HG03196 (cell line): ENCODE results near the gene STUM.

ENCODE experiments used
- ATAC-seq: cut with Tn5 transposase; IDR thresholded peaks from one replicate; pipeline ENCODE4 v1.9.1; 2021; ENCODE audit not compliant: unreplicated experiment

STUM gene

DNA sequence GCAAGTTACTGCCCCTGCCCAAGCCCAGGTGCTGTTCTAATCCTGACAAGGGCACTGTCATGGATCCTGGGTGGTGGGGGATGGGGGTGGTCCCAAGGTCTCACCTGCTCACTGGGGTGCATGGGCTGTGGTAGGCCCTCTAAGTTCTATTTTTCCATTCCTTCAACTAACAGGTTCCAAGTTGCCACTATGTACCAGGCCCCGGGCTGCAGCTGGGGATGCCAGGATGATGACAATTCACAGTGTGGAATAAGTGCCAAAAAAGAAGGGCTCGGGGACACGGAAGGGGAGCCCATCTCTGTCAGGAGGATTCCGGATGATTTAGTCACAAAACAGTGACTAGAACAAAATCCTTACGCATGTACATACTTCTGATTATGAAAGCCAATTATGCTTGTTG lies 76.0 kb downstream of the STUM start:
- no peak for ATAC-seq

DNA sequence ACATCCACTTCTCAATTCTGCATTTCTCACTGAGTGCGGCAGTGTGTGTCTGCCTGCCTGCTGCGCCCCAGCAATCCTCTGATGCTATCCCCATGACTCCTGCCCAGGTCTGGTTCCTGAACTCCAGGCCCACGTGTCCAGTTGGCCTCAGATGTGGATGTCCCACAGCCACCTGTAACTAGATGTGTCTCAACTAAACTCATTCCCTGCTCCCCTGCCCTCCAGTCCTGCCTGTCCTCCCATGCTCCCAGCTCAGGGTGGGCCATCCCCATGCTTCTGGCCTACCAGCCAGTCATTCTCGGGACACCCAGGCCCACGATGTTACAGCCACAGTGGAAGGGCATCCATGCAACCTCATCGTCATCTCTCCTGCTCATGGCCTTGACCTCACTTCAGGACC lies 76.8 kb downstream of the STUM start:
- no peak for ATAC-seq

DNA sequence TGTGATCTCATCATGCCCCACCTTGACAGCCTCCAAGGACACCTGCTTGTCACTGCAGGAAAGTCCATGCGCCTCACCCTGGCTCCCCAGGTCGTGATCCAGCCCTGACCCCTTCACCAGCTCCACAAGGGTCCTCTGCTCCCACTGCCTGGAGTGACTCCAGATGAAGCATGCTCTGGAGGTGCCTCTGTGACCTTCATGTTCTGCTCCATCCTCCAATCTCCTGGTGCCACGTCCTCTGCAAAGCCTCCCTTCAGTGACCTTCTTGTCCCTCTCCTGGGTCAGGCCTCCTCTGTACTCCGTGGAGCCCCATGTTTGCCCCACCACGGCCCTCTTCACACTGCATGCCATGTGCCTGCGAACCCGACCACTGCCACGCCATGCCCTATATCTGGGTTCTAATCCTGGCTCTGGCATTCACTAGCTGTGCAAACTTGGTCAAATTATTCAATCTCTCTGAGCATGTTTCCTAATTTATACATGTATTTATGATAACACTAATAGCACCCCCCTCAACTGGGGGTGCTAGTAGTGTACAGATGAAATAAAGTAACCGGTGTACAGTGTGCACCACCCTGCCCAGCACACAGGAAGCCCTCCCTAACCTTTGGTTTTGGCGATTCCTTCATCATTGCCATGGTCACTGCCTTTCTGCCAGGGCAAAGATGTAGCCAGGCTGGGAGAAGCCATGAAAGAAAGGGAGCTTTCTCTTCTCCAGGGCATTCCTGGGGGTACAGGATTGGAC lies 77.4 kb downstream of the STUM start:
- ATAC-seq, result peak; percentile 27

DNA sequence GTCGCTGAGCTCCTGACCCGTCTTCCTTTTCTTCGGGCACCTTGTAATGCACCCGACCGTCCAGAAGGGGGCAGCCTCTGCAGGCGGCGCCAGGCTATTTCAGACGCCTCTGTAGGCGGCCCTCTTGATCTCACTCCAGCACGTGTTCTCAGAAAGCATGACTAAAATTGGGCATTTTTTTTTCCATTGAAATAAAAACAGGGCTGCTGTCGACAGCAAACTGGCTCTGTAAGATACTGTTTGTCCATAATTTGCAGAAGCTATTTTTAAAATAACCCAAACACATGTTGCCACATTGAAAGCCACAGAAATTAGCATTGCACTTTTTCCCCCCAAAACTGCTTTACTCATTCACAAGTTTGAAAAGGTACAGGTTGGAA lies 78.0 kb downstream of the STUM start:
- peak; percentile 75 for ATAC-seq

DNA sequence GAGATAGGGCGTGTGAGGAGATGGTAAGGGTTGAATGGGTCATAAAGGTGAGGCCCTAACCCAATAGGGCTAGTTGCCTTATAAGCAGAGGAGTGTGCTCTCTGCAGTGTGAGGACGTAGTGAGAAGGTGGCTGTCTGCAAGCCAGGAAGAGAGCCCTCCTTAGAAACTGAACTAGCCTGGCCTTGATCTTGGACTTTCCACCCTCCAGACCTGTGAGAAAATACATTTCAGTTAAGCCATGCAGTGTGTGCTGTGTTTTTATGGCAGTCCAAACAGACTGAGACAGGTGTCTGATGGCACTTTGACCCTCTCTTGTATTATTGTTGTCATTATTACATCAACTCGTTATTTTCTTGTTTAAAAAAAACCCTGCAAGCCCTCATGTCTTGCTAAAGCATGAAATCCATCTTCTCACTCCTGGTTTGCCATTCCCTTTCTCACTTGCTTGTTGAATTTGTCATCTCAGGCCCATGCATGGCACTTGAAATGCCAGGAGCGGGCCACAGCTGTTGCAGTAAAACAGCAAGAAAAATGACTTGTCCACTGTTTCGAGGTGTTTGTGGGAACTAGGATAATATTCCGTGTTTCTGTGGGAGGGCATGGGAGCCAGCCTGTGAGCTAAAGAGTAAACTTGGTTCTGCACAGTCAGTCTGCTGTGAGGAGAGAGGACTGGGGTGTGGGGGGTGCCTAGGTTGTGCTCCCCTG lies 78.6 kb downstream of the STUM start:
- ATAC-seq, result no peak

DNA sequence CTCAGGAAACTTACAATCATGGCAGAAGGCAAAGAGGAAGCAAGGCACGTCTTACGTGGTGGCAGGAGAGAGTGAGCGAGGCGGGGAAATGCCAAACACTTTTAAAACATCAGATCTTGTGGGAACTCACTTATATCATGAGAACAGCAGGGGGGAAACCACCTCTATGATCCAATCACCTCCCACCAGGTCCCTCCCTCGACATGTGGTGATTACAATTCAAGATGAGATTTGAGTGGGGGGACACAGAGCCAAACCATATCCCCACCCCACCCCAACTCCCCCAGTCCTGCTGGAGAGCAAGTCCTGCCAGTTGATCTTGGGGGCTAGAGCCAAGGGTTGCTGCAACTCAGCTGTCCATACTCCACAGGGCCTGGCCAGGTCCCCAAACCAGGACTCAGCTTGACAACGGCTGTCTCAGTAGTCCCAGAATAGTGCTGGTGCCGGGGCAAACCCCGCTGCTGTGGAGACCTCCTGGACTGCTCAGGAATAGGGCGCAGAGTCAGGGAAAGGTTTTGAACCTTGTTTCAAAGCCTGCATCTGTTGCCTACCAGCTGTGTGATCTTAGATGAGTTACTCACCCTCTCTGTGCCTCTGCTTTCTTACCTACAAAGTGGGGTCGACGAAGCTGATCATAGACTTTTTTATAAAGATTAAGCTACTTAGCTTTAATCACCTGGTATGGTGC lies 79.5 kb downstream of the STUM start:
- ATAC-seq, result no peak

DNA sequence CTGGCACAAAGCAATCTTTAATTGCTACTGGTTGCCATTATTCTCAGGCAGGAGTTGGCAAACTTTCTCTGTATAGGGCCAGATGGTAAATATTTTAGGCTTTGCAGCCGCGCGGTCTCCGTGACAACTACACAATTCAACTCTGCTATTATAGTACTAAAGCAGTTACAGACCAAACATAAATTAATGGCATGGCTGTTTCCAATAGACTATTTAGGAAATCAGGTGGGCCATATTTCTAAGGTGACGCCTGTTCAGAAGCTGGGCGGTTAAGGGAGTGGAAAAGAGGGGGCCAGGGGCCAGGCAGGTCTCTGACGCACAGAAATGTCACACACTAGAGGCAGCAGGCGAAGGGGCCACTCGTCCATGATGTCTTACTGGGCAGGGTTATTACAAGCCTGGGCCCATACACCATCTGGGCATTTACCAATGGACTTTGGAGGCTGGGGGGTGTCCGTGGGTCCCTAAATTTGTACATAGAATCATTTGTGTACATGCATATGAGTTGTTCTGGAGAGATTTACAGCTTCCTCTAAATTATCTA lies 80.1 kb downstream of the STUM start:
- no peak for ATAC-seq

DNA sequence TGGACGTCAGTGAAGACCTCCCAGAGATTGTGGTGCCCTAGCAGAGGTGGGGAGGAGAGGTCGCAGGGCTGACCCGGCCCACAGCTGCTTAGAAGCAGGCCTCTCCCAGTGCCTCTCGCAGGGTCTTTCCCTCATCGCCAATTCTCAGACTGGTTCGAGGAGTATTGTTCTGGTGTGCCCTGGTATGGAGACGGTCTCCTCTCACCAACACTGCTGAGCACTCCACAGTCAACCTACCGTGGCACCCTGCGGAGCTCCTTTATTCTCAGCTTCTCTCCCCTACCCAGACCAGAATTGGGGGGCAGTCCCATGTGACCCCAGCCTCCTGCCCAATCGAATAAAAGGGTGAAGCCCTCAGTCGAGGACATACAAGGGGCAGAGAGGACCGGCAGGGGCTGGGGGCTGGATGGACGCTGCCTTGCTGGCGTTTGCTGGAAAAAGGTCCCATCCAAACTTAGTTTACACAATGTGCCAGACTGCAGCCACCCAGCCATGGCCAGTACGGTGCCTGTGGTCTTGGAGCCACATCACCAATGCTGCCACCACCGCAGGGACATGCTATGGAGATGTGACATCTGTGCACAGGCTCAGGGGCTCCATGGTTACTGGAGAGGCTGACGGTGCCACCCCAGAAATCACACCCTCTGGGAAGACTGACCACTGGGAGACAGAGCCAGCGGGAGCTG lies 80.8 kb downstream of the STUM start:
- ATAC-seq, result no peak

DNA sequence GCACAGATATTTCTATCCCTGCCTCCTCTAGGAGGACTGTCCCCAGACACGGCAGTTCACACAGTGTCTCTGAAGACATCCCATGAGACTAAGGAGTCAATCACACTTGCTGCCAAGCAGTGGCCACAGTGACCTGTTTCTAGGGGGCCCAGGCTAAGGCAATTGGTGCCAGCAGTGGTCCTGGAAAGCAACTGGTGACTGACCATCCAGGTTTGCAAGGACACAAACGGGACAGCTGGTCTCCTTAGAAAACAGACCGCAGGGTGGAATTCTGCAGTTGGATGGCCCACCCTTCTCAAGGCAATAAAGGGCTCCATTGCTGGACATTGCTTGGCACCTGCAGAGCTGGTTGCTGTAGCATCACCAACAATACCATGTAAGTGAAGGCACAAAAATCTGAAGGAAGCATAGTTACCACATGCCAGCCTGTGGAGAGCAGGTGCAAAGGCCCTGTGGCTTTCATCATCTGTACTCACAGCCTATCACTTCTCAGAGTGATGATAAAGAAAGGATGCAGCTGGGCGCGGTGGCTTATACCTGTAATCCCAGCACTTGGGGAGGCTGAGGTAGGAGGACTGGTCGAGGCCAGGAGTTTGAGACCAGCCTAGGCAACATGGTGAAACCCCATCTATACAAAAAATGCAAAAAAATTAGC lies 81.5 kb downstream of the STUM start:
- no peak for ATAC-seq

DNA sequence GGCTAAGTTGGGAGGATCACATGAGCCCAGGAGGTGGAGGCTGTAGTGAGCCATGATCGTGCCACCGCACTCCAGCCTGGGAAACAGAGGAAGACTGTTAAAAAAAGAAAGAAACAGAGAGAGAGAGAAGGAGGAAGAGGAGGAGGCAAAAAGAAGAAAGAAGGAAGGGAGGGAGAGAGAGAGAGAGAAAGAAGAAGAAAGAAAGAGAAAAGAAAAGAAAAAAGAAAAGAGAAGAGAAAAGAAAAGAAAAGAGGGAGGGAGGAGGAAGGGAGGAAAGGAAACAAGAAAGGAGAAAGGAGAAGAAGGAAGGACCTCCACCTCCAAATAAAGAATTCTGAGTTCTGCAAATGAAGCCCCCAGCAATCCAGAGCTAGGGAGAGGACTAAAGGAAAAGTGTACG lies 82.0 kb downstream of the STUM start:
- ATAC-seq, result no peak

DNA sequence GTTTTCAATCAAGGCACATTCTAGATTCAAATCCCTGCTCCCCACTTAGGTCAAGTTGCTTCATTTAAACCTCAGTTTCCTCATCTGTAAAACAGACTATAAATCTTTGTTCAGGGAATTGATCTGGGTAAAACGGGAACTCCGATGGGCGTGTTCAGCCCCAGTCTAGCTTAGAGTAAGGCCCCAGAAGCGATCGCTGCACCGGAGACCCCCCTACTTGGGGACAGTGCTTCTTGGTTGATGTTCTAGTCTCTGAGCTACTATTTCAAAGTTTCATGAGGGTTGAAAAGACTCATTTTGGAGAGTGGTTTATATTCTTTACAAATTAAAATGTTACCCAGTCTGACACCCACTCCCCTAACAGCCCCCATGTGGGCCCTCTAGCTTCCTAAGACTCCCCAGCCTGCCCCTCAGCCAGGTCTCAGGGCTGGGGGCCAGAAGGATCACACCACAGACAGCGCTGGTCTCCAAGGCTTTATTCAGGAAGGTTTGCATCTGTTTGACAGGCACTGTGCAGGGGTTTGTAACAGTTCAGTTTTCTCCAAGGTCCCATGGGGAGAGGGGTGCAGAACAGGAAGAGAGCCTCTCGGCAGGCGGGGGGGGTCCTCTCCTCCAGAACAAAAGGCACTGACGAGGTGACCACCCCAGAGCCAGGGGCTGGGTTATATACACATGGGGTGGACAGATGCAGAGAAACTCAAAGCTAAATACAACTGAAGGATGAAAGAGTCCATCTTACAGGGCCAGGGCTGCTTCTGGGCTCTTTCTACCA lies 82.9 kb downstream of the STUM start:
- ATAC-seq, result no peak

DNA sequence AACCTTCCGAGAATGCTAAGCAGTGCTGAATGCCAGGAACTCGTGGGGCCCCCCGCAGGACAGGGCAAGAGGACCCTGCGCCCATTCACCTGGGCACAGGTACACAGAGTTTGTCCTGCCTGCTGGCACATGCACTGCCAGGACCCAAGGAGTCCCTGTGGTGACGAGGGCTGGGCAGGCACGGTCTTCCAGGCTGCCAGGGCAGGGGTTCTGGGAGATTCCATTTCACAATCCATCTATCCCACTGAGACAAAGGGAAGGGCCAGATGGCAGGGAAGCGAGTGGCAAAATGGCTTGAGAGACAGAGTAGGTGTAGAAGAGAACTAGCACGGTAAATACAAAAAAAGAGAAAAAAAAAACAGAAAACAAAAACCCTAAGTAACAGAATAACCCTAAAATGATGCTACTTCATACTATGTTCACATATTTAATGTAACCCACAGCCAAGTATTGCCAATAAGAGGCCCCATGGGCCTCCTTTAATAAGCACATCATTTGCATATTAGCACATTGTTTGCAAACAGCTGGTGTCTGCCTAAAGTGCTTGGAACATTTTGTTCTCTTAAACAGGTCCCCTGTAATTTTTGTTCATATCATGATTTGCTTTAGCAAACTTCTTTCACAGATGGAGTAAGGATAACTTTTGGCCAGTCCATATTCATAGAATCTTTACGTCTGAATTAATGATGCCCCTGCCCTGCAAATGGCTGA lies 83.8 kb downstream of the STUM start:
- ATAC-seq, result no peak

DNA sequence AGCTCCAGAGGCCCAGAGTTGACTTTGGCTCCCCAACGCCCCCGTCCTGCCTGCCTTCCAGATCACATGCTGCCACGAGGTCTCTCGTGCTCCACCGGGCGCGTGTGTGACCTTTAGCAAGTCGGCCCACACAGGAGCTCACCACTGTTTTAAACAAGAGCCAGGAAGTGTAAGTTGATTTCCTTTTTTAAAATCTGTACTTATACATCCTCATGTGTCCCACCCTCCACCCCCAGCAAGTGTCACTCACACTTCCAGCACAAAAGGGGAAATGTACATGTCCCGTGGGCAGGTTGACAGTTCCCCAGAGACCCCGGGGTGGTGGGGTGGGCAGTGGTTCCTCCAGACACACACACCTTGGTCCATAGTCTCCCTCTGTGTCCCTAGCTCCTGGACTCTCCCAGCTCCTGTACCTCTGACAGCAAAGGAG lies 84.4 kb downstream of the STUM start:
- no peak for ATAC-seq

DNA sequence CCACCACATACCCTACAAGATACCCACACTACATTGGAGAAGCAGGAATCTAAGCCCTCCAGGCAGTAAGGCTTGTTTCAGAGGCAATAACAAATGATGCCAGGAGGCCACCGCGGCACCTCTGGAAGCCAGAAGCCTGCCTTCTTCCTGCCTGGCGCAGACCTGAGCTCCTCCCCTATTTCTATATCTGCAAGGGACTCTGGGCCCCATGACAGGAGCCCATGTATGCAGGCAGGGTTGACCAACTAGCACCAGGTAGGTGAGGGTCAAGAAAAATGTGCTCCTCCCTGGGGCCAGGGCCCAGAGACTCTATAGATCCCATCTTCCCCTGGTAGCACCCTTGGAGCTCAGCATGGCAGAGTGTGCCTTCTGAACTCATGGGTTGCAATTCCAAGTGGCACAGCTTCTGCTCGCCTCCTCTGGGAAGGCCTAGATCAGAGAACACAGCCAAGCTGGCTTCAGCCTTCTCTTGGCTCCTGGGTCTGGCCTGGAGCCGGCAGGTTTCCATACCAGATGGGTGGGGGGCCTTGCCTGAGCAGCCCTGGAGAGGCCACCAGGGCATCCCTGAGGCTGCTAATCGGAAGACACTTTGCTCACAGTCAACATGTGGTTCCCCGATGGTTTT lies 85.1 kb downstream of the STUM start:
- no peak for ATAC-seq

DNA sequence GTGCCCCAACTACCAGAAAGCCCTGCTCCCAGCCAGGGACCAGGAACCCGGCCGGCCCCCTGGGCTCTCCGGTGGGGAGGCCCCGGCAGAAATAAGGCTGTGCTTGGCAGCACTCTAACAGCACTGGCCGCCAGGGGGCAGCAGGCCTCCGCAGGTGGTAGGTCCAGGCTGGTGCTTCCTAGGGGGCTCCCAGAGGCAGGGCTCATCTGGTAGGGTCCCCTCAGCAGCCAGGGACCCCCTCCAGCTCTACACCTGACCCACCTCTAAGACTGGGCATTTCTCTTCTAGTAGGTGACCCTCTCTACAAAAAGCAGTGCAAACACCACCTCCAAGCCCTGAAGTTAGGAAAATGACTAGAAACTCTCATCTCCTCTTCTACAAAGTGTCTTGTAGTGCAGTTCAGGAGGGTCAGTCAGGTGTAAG lies 85.6 kb downstream of the STUM start:
- ATAC-seq, result peak; percentile 72

DNA sequence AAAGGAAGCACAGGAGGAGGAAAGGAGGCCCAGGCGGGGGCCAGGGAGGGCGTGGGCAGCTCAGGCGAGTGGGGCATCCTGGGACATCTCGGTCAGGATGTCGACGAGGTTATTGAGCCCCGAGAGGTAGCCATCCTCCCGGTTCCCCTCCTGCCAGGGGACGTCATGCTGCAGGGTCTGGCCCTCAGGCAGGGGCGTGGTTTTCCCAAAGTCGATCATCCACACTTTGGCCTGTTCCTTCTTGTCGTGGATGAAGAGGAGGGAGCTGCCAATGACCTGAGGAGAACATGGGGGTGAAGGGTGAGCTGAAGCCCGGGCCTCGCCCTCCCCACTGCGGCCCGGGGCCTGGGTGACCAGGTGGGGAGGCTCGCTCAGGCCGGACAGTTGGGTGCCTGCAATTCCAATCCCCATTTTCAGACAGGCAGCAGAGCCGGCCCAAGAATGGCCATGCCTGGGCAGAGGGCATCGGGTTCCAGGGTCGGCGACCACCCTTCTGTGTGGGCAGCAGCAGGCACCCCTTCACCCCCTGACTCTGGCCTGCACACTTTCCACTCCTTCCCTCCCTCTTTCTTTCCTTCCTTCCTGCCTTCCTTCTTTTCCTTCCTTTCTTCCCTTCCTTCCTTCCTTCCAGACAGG lies 86.2 kb downstream of the STUM start:
- ATAC-seq, result no peak

DNA sequence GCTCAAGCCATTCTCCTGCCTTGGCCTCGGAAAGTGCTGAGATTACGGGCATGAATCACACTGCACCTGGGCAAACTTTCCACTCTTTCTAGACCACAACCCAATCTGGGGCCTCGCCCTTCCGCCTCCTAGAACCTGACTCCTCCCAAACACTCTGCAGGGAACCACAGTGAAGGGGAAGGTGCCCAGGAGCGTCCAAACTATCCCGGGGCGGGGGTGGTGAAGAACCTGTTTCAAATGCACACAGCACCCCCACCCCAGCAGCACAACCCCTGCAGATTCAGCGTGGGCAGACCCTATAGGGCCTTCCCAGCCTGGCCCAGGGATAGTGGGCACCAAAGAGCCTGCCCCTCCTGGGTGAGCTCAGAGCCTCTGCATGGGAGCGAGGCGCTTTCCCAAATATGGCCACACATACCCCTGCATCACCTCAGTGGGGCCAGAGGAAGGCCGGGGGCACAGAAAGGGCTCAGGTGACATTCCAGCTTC lies 86.9 kb downstream of the STUM start:
- ATAC-seq, result no peak

DNA sequence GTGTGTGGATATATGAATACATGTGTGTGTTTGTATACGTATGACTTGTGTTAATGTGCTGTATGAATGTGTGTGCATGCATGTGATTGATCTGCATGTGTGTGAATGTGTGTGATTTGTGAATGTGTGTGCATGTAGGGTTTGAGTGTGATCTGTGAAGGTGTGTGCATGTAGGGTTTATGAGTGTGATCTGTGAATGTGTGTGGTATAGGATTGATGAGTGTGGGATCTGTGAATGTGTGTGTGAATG lies 88.2 kb downstream of the STUM start:
- ATAC-seq, result no peak
